ENCODE measurements around the gene ZNRF4.

The ZNRF4 gene

DNA sequence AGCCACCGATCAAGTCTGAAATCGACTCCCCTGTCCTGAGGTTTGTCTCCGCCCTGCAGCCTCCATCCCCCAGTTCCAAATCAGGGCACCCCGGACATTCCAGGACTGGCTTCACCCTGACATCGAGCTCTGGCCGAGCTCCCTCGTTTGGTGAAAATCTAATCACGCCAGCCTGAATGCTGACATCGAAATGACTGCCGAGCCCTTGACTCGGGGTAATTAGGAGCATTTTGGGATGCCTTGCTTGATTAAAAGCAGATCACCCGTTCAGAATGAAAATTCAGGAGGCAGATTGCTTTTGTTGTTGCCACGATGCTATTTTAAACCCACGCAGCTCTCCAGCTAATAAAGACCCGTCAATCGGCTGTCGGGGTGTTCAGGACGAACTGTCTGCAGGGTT, 34.3 kb downstream of the ZNRF4 start:
- Histone ChIP-seq H3K79me2 (ENCODE audit: low read length) (no peaks in the 10 kb centered on the region), H3K4me3 (ENCODE audit: low read length) (no peak overlapping the region), H3K27ac (ENCODE audit: low read length) (no peak overlapping the region), H3K9ac (ENCODE audit: low read length) (no peak overlapping the region), H2AFZ (ENCODE audit: low read depth, low read length) (no peak overlapping the region), H3K4me2 (ENCODE audit: low read length) (no peak overlapping the region), H4K20me1 (ENCODE audit: insufficient read depth, low read length) (no peaks in the 10 kb centered on the region), H3K27me3 (ENCODE audit: low read depth, low read length) (peaks cover 13% of the 10 kb centered on the region; the same call in 1 of the 2 replicates), H3K9me3 (ENCODE audit: insufficient read depth, low read length) (no peaks in the 10 kb centered on the region), H3K4me1 (ENCODE audit: low read length) (no peaks in the 10 kb centered on the region), H3K36me3 (replicated peaks; ENCODE audit: low read depth, low read length) (no peaks in the 10 kb centered on the region)
- TF ChIP-seq EZH2phosphoT487 (IDR thresholded peaks at IDR 0.05; ENCODE audit: low read depth): no peak
- TF ChIP-seq, protein P1, sequence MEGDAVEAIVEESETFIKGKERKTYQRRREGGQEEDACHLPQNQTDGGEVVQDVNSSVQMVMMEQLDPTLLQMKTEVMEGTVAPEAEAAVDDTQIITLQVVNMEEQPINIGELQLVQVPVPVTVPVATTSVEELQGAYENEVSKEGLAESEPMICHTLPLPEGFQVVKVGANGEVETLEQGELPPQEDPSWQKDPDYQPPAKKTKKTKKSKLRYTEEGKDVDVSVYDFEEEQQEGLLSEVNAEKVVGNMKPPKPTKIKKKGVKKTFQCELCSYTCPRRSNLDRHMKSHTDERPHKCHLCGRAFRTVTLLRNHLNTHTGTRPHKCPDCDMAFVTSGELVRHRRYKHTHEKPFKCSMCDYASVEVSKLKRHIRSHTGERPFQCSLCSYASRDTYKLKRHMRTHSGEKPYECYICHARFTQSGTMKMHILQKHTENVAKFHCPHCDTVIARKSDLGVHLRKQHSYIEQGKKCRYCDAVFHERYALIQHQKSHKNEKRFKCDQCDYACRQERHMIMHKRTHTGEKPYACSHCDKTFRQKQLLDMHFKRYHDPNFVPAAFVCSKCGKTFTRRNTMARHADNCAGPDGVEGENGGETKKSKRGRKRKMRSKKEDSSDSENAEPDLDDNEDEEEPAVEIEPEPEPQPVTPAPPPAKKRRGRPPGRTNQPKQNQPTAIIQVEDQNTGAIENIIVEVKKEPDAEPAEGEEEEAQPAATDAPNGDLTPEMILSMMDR (IDR thresholded peaks at IDR 0.05; ENCODE audit: low read depth, low read length): no peak

DNA sequence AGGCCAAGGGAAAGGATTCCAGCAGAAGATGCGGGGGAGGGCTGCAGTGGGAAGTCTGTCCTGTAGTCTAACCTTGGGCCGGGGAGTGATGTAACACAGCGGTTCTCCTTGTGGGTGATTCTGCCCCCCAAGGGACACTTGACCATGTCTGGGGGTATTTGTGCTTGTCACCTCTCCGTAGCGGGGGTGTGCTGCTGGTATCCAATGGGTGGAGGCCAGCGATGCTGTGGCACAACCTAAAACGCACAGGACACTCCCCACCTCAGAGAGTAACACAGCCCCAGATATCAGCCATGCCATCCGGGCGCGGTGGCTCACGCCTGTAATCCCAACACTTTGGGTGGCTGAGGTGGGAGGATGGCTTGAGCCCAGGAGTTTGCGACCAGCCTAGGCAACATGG, 36.3 kb downstream of the ZNRF4 start:
- Histone ChIP-seq H3K27me3 (ENCODE audit: low read depth, low read length) (0 out of 2 replicates have a peak, but pooled peaks cover 4% of the 10 kb centered on the region), H3K36me3 (replicated peaks; ENCODE audit: low read depth, low read length) (no peaks in the 10 kb centered on the region), H3K27ac (ENCODE audit: low read length) (no peak overlapping the region), H3K4me1 (ENCODE audit: low read length) (no peaks in the 10 kb centered on the region), H2AFZ (ENCODE audit: low read depth, low read length) (no peak overlapping the region), H3K79me2 (ENCODE audit: low read length) (no peaks in the 10 kb centered on the region), H3K9ac (ENCODE audit: low read length) (no peak overlapping the region), H3K4me3 (ENCODE audit: low read length) (no peak overlapping the region), H3K4me2 (ENCODE audit: low read length) (no peak overlapping the region), H3K9me3 (ENCODE audit: insufficient read depth, low read length) (no peaks in the 10 kb centered on the region), H4K20me1 (ENCODE audit: insufficient read depth, low read length) (no peaks in the 10 kb centered on the region)
- TF ChIP-seq EZH2phosphoT487 (IDR thresholded peaks at IDR 0.05; ENCODE audit: low read depth): no peak
- TF ChIP-seq, protein P1 (IDR thresholded peaks at IDR 0.05; ENCODE audit: low read depth, low read length): no peak

DNA sequence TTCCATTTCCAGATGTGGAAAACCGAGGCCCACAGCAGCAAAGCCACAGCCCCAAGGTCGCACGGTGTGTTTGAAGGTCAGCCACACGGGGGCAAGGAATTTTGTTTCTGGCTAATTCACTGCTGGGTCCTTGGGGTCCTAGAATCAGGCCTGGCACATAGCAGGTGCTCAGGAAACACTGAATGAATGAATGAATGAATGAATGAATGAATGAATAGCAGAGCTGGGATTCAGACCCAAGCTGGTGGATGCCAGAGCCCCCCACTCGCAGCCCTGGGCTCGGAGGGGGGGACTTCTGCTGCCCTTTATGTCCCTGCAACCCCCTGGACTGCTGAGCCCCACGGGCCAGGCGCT, 37.0 kb downstream of the ZNRF4 start:
- TF ChIP-seq EZH2phosphoT487 (IDR thresholded peaks at IDR 0.05; ENCODE audit: low read depth): no peak
- TF ChIP-seq, protein P1 (IDR thresholded peaks at IDR 0.05; ENCODE audit: low read depth, low read length): no peak
- H3K79me2 ChIP-seq (ENCODE audit: low read length): no peaks in the 10 kb centered on the region
- H3K27ac ChIP-seq (ENCODE audit: low read length): no peak overlapping the region
- no peaks in the 10 kb centered on the region for H3K36me3 ChIP-seq (replicated peaks; ENCODE audit: low read depth, low read length)
- no peak overlapping the region for H3K4me3 ChIP-seq (ENCODE audit: low read length)
- H3K9ac ChIP-seq (ENCODE audit: low read length): no peak overlapping the region
- H3K4me2 ChIP-seq (ENCODE audit: low read length): no peak overlapping the region
- no peaks in the 10 kb centered on the region for H4K20me1 ChIP-seq (ENCODE audit: insufficient read depth, low read length)
- no peak overlapping the region for H2AFZ ChIP-seq (ENCODE audit: low read depth, low read length)
- H3K27me3 ChIP-seq (ENCODE audit: low read depth, low read length): 0 out of 2 replicates have a peak, but pooled peaks cover 4% of the 10 kb centered on the region
- H3K4me1 ChIP-seq (ENCODE audit: low read length): no peaks in the 10 kb centered on the region
- H3K9me3 ChIP-seq (ENCODE audit: insufficient read depth, low read length): no peaks in the 10 kb centered on the region

DNA sequence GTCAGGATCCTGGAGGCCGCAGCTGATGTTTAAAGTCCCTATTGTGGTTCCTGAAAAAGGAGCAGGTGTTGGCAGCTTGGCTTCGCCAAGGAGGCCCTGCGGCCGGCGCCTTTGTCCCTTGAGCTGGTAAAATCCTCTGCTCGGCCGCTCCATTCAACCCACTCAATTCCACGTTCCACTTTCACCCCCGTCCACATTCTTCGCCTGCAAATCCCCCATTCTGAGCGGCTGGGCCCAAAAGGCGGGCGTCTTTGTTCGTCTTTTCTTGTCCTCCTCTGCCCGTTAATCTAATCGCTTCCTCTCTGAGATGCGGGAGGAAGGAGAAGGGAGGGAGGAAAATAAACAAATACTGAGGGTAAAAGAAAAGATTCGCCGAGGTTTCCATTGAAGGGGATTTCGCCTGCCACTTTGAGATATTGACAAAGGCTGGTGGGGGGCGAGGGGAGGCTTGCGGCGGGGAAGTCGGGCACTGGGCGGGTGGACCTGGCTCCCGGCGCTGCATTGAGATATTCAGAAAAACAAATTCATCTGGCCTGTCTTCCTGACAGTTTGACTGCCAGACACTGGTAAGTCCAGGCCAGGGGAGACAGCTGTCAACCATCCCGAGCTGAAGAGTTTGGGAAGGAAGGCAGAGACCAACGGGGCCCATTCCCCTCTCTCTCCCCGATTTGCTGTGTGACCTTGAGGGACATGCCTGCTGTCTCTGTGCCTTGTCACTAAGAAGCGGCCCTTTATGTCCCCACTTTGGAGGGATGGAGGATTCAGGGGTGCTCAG, 37.6 kb downstream of the ZNRF4 start:
- no peak overlapping the region for H2AFZ ChIP-seq (ENCODE audit: low read depth, low read length)
- H3K27ac ChIP-seq (ENCODE audit: low read length): no peak overlapping the region
- H3K4me3 ChIP-seq (ENCODE audit: low read length): no peak overlapping the region
- H3K27me3 ChIP-seq (ENCODE audit: low read depth, low read length): 0 out of 2 replicates have a peak, but pooled peaks cover 4% of the 10 kb centered on the region
- no peaks in the 10 kb centered on the region for H4K20me1 ChIP-seq (ENCODE audit: insufficient read depth, low read length)
- no peaks in the 10 kb centered on the region for H3K79me2 ChIP-seq (ENCODE audit: low read length)
- no peaks in the 10 kb centered on the region for H3K9me3 ChIP-seq (ENCODE audit: insufficient read depth, low read length)
- no peaks in the 10 kb centered on the region for H3K4me1 ChIP-seq (ENCODE audit: low read length)
- TF ChIP-seq EZH2phosphoT487 (IDR thresholded peaks at IDR 0.05; ENCODE audit: low read depth): no peak
- no peak overlapping the region for H3K9ac ChIP-seq (ENCODE audit: low read length)
- H3K36me3 ChIP-seq (replicated peaks; ENCODE audit: low read depth, low read length): no peaks in the 10 kb centered on the region
- no peak overlapping the region for H3K4me2 ChIP-seq (ENCODE audit: low read length)

All from OCI-LY3 (cell line).